HepG2 (cell line): Measurements from ENCODE around the gene C11orf24. TPM values are rescaled to one million over a fixed set of nuclear protein-coding genes. Genes with fewer than 3 reads are reported as not detected.
A peak's percentile ranks its signal among the peaks of the same experiment; 100 is the strongest.

Experiments
- BCL6 ChIP-seq: IDR thresholded peaks from 2 replicates; pipeline ENCODE4 v1.6.1; 2016; ENCODE audit warnings: missing genetic modification reagents, missing compliant biosample characterization
- FOXA3 ChIP-seq: IDR thresholded peaks from 2 replicates; pipeline ENCODE4 v1.6.1; 2016; ENCODE audit warnings: missing genetic modification reagents, missing compliant biosample characterization
- FOXK1 ChIP-seq: sonication (generic); formaldehyde crosslinking; IDR thresholded peaks from 2 replicates; pipeline ENCODE4 v1.4.0; 2020; ENCODE audit warnings: low read depth, missing genetic modification reagents, borderline replicate concordance
- IRF2 ChIP-seq: IDR thresholded peaks from 2 replicates; pipeline ENCODE4 v1.6.1; 2018; ENCODE audit warnings: missing genetic modification reagents, missing compliant biosample characterization
- KLF16 ChIP-seq, 2 experiments: sonication (generic) in 1 of 2; formaldehyde crosslinking in 1 of 2; IDR thresholded peaks; 2 replicates each; pipeline versions ENCODE4 v1.6.1 to v1.8.0; 2016 to 2023; ENCODE audit warnings: missing genetic modification reagents in 2 of 2, missing compliant biosample characterization in 1 of 2
- KLF6 ChIP-seq: IDR thresholded peaks from 2 replicates; pipeline ENCODE4 v1.8.0; 2016; ENCODE audit warnings: missing biosample characterization, missing genetic modification reagents
- MXI1 ChIP-seq: IDR thresholded peaks from 3 replicates; pipeline ENCODE4 v1.6.1; 2012; ENCODE audit warnings: low read depth, low read length, inconsistent platforms, borderline replicate concordance
- NONO ChIP-seq, 2 experiments: fragments of 450-650 bp in 1 of 2; sonication (generic) in 1 of 2; formaldehyde crosslinking in 1 of 2; IDR thresholded peaks in 1 of 2; conservative IDR thresholded peaks in 1 of 2; 2 replicates each; pipeline versions ENCODE4 v1.6.1 to v1.8.0; 2017 to 2022; ENCODE audit warnings: mild to moderate bottlenecking in 1 of 2, missing genetic modification reagents in 1 of 2, moderate library complexity in 1 of 2
- PCBP1 ChIP-seq: fragments of 200-400 bp; formaldehyde crosslinking; IDR thresholded peaks from 2 replicates; pipeline ENCODE4 v1.6.1; 2017; ENCODE audit warnings: mild to moderate bottlenecking, low read depth, low read length, borderline replicate concordance
- POLR2AphosphoS2 ChIP-seq: IDR thresholded peaks from 2 replicates; pipeline ENCODE4 v1.6.1; 2011; ENCODE audit warnings: low read depth, low read length, improper control_type of control experiment
- TEAD3 ChIP-seq: optimal IDR thresholded peaks from 2 replicates; pipeline ENCODE3; 2016; ENCODE audit warnings: borderline replicate concordance
- ZBTB42 ChIP-seq: sonication (generic); formaldehyde crosslinking; IDR thresholded peaks from 2 replicates; pipeline ENCODE4 v1.5.0; 2020; ENCODE audit warnings: mild to moderate bottlenecking, missing genetic modification reagents
- ZC3H13 ChIP-seq: sonication (generic); formaldehyde crosslinking; IDR thresholded peaks from 2 replicates; pipeline ENCODE4 v1.8.1; 2023; ENCODE audit warnings: mild to moderate bottlenecking, missing genetic modification reagents, moderate library complexity
- ZMAT3 ChIP-seq: sonication (generic); formaldehyde crosslinking; conservative IDR thresholded peaks from 2 replicates; pipeline ENCODE4 v1.7.0; 2021; ENCODE audit warnings: missing genetic modification reagents
- ZNF33B ChIP-seq: sonication (generic); formaldehyde crosslinking; IDR thresholded peaks from 2 replicates; pipeline ENCODE4 v1.5.1; 2020; ENCODE audit warnings: mild to moderate bottlenecking, missing genetic modification reagents
- ZNF569 ChIP-seq: sonication (generic); formaldehyde crosslinking; IDR thresholded peaks from 2 replicates; pipeline ENCODE4 v1.5.0; 2020; ENCODE audit warnings: mild to moderate bottlenecking, missing genetic modification reagents, moderate library complexity, borderline replicate concordance
- ZNF687 ChIP-seq: sonication (generic); formaldehyde crosslinking; IDR thresholded peaks from 2 replicates; pipeline ENCODE4 v1.5.1; 2020; ENCODE audit warnings: mild to moderate bottlenecking, missing genetic modification reagents, moderate library complexity
- polyA plus RNA-seq, 8 experiments: library from polyadenylated mRNA; depleted of rRNA in 3 of 8; stranded (reverse) in 7 of 8; unstranded in 1 of 8; fragments of >200 nt; fragmentation: Illumina TruSeq in 4 of 8; extraction: Trizol in 4 of 8; gene quantifications; 2 replicates each; pipeline versions ENCODE4 v1.2.1 to v1.2.3, GENCODE V29; 2011 to 2016; ENCODE audit warnings: low read depth in 4 of 8, missing spikeins in 1 of 8, mixed read lengths in 1 of 8; ENCODE audit not compliant: insufficient read depth in 1 of 8
- total RNA-seq, 5 experiments: library from RNA; depleted of rRNA; stranded (reverse); fragments of >200 nt; fragmentation: Illumina TruSeq; extraction: Trizol; gene quantifications; 2 replicates each; pipeline ENCODE4 v1.2.3, GENCODE V29; 2016; ENCODE audit warnings: low read depth in 1 of 5
- TF ChIP-seq, protein P1 (sequence below): sonication (generic); formaldehyde crosslinking; IDR thresholded peaks from 2 replicates; pipeline ENCODE4 v1.5.1; 2020; ENCODE audit warnings: missing genetic modification reagents, mild to moderate bottlenecking, borderline replicate concordance
- TF ChIP-seq, protein P2 (sequence below): sonication (generic); formaldehyde crosslinking; IDR thresholded peaks from 2 replicates; pipeline ENCODE4 v1.5.0; 2020; ENCODE audit warnings: missing genetic modification reagents, mild to moderate bottlenecking, borderline replicate concordance
- TF ChIP-seq, protein P3 (sequence below): sonication (generic); formaldehyde crosslinking; IDR thresholded peaks from 2 replicates; pipeline ENCODE4 v1.5.0; 2020; ENCODE audit warnings: missing genetic modification reagents

Gene C11orf24
- total and polyA plus RNA-seq, 2 of the 13 experiments (the other 11 are each of a cell fraction or from before 2014, with no cell fraction given) = 52.9 to 55.5 TPM

- TF ChIP-seq, protein P1, sequence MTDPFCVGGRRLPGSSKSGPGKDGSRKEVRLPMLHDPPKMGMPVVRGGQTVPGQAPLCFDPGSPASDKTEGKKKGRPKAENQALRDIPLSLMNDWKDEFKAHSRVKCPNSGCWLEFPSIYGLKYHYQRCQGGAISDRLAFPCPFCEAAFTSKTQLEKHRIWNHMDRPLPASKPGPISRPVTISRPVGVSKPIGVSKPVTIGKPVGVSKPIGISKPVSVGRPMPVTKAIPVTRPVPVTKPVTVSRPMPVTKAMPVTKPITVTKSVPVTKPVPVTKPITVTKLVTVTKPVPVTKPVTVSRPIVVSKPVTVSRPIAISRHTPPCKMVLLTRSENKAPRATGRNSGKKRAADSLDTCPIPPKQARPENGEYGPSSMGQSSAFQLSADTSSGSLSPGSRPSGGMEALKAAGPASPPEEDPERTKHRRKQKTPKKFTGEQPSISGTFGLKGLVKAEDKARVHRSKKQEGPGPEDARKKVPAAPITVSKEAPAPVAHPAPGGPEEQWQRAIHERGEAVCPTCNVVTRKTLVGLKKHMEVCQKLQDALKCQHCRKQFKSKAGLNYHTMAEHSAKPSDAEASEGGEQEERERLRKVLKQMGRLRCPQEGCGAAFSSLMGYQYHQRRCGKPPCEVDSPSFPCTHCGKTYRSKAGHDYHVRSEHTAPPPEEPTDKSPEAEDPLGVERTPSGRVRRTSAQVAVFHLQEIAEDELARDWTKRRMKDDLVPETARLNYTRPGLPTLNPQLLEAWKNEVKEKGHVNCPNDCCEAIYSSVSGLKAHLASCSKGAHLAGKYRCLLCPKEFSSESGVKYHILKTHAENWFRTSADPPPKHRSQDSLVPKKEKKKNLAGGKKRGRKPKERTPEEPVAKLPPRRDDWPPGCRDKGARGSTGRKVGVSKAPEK (CRISPR knock-in tag) = 0 out of 2 replicates have a peak, but pooled peaks have one; percentile 6
- TF ChIP-seq, protein P2, sequence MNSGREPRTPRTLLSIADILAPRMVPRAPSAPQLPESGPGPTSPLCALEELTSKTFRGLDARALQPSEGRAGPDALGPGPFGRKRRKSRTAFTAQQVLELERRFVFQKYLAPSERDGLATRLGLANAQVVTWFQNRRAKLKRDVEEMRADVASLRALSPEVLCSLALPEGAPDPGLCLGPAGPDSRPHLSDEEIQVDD = peak; percentile 70; the same call in 1 of the 2 replicates
- TF ChIP-seq ZBTB42 (CRISPR knock-in tag) (0 out of 2 replicates have a peak, but pooled peaks have one; percentile 6), ZC3H13 (peak; percentile 59; the same call in 1 of the 2 replicates), KLF16 (CRISPR knock-in tag; IDR thresholded peaks at IDR 0.05) (no peak), ZNF33B (peak; percentile 28; the same call in 1 of the 2 replicates), ZNF569 (CRISPR knock-in tag) (no peak), MXI1 (peak; percentile 40; the same call in 1 of the 3 replicates), TEAD3 (CRISPR knock-in tag) (peak; percentile 44), ZNF687 (CRISPR knock-in tag) (peak; percentile 96), FOXK1 (0 out of 2 replicates have a peak, but pooled peaks have one; percentile 6), FOXA3 (CRISPR knock-in tag) (peak; percentile 8; the same call in 1 of the 2 replicates), NONO (IDR thresholded peaks at IDR 0.05) (no peak), NONO (CRISPR knock-in tag; conservative IDR thresholded peaks at IDR 0.05) (peak; percentile 84), IRF2 (CRISPR knock-in tag) (no peak), POLR2AphosphoS2 (no peak), PCBP1 (0 out of 2 replicates have a peak, but pooled peaks have one; percentile 77), ZMAT3 (CRISPR knock-in tag) (peak; percentile 73; the same call in 1 of the 2 replicates), KLF6 (no peak), BCL6 (CRISPR knock-in tag) (0 out of 2 replicates have a peak, but pooled peaks have one; percentile 37)
- TF ChIP-seq, protein P3, sequence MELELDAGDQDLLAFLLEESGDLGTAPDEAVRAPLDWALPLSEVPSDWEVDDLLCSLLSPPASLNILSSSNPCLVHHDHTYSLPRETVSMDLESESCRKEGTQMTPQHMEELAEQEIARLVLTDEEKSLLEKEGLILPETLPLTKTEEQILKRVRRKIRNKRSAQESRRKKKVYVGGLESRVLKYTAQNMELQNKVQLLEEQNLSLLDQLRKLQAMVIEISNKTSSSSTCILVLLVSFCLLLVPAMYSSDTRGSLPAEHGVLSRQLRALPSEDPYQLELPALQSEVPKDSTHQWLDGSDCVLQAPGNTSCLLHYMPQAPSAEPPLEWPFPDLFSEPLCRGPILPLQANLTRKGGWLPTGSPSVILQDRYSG (CRISPR knock-in tag) = 0 out of 2 replicates have a peak, but pooled peaks have one; percentile 8
Measured at GRCh38 chr11:68298659-68299516, 27.1 kb upstream of the C11orf24 start (continued).
